H9 (cell line): ENCODE data around the gene ATG9B. TPM values are rescaled to one million over a fixed set of nuclear protein-coding genes. Genes with fewer than 3 reads are reported as not detected.

Source experiments
- DNase-seq: peaks from one replicate; pipeline ENCODE4 v3.0.0-alpha.2; 2017
- H2AFZ ChIP-seq: one replicate; pipeline ENCODE4 v1.6.1; 2013; ENCODE audit warnings: mild to moderate bottlenecking, low read length, control low read depth, moderate library complexity
- H2AK5ac ChIP-seq: 2 replicates; pipeline ENCODE4 v1.6.1; 2013; ENCODE audit warnings: low read length, control low read depth, mixed read lengths; ENCODE audit not compliant: insufficient read length
- H2BK120ac ChIP-seq: one replicate; pipeline ENCODE4 v1.6.1; 2013; ENCODE audit warnings: low read depth, mild to moderate bottlenecking, low read length, control low read depth, inconsistent platforms; ENCODE audit not compliant: poor library complexity, severe bottlenecking
- H2BK12ac ChIP-seq: 2 replicates; pipeline ENCODE4 v1.6.1; 2013; ENCODE audit warnings: low read length, control low read depth, mixed read lengths, low read depth; ENCODE audit not compliant: insufficient read length
- H2BK15ac ChIP-seq: 2 replicates; pipeline ENCODE4 v1.6.1; 2013; ENCODE audit warnings: low read depth, low read length, control low read depth
- H2BK20ac ChIP-seq: one replicate; pipeline ENCODE4 v1.6.1; 2013; ENCODE audit warnings: low read depth, mild to moderate bottlenecking, low read length, control low read depth, inconsistent platforms; ENCODE audit not compliant: poor library complexity, severe bottlenecking
- H2BK5ac ChIP-seq: 2 replicates; pipeline ENCODE4 v1.6.1; 2013; ENCODE audit warnings: low read length, control low read depth, mixed read lengths; ENCODE audit not compliant: insufficient read length
- H3K14ac ChIP-seq: 2 replicates; pipeline ENCODE4 v1.6.1; 2013; ENCODE audit warnings: low read length, control low read depth; ENCODE audit not compliant: insufficient read depth
- H3K18ac ChIP-seq: 2 replicates; pipeline ENCODE4 v1.6.1; 2013; ENCODE audit warnings: low read depth, mild to moderate bottlenecking, mixed read lengths, low read length, control low read depth; ENCODE audit not compliant: insufficient read length
- H3K23ac ChIP-seq: 2 replicates; pipeline ENCODE4 v1.6.1; 2013; ENCODE audit warnings: low read length, control low read depth, mixed read lengths, low read depth; ENCODE audit not compliant: insufficient read length
- H3K23me2 ChIP-seq: 2 replicates; pipeline ENCODE4 v1.6.1; 2013; ENCODE audit warnings: low read depth, mild to moderate bottlenecking, mixed read lengths, low read length, control low read depth; ENCODE audit not compliant: insufficient read length, poor library complexity, severe bottlenecking
- H3K27ac ChIP-seq: 2 replicates; pipeline ENCODE4 v1.5.1; 2013; ENCODE audit warnings: low read length, control low read depth, mixed read lengths, low read depth; ENCODE audit not compliant: insufficient read length
- H3K27me3 ChIP-seq: 2 replicates; pipeline ENCODE4 v1.6.1; 2013; ENCODE audit warnings: low read length, control low read depth, inconsistent platforms; ENCODE audit not compliant: insufficient read depth
- H3K4ac ChIP-seq: 2 replicates; pipeline ENCODE4 v1.6.1; 2013; ENCODE audit warnings: low read depth, mild to moderate bottlenecking, control low read depth, inconsistent platforms, low read length, moderate library complexity
- H3K4me1 ChIP-seq: 2 replicates; pipeline ENCODE4 v1.6.1; 2013; ENCODE audit warnings: low read length, control low read depth, inconsistent platforms; ENCODE audit not compliant: insufficient read depth
- H3K4me2 ChIP-seq: 2 replicates; pipeline ENCODE4 v1.6.1; 2013; ENCODE audit warnings: low read length, control low read depth, mixed read lengths; ENCODE audit not compliant: insufficient read length, insufficient read depth
- H3K56ac ChIP-seq: 2 replicates; pipeline ENCODE4 v1.6.1; 2013; ENCODE audit warnings: low read depth, mild to moderate bottlenecking, mixed read lengths, low read length, control low read depth; ENCODE audit not compliant: insufficient read length
- H3K79me1 ChIP-seq: 2 replicates; pipeline ENCODE4 v1.6.1; 2013; ENCODE audit warnings: low read depth, mild to moderate bottlenecking, moderate library complexity, low read length, control low read depth, inconsistent platforms; ENCODE audit not compliant: insufficient read depth, poor library complexity, severe bottlenecking
- H3K79me2 ChIP-seq: 2 replicates; pipeline ENCODE4 v1.6.1; 2013; ENCODE audit warnings: low read length, control low read depth, inconsistent platforms; ENCODE audit not compliant: insufficient read depth
- H3K9ac ChIP-seq: 2 replicates; pipeline ENCODE4 v1.6.1; 2013; ENCODE audit warnings: low read length, control low read depth, mixed read lengths; ENCODE audit not compliant: insufficient read length; ENCODE audit errors: extremely low read depth
- H3K9me3 ChIP-seq: one replicate; pipeline ENCODE4 v1.6.1; 2013; ENCODE audit warnings: low read depth, low read length, inconsistent platforms; ENCODE audit not compliant: control insufficient read depth
- H3T11ph ChIP-seq: one replicate; pipeline ENCODE4 v1.6.1; 2013; ENCODE audit warnings: mild to moderate bottlenecking, low read length, control low read depth, inconsistent platforms
- H4K20me1 ChIP-seq: one replicate; pipeline ENCODE4 v1.6.1; 2013; ENCODE audit not compliant: control insufficient read depth, insufficient read length, insufficient read depth
- H4K5ac ChIP-seq: 2 replicates; pipeline ENCODE4 v1.6.1; 2013; ENCODE audit warnings: low read depth, mild to moderate bottlenecking, mixed read lengths, low read length, control low read depth; ENCODE audit not compliant: insufficient read length
- H4K8ac ChIP-seq: replicated peaks from 2 replicates; pipeline ENCODE4 v1.6.1; 2013; ENCODE audit warnings: low read length, control low read depth, mixed read lengths, low read depth; ENCODE audit not compliant: insufficient read length
- H4K91ac ChIP-seq: 2 replicates; pipeline ENCODE4 v1.6.1; 2013; ENCODE audit warnings: low read depth, mild to moderate bottlenecking, moderate library complexity, mixed read lengths, low read length, control low read depth; ENCODE audit not compliant: insufficient read length
- H3K27ac Mint-ChIP-seq, 3 experiments: 2 replicates in 2 of 3; 3 replicates in 1 of 3; pipeline ENCODE4 v1.8.0; 2020 to 2021; ENCODE audit warnings: mixed read lengths in 3 of 3, mild to moderate bottlenecking in 1 of 3, moderate library complexity in 1 of 3
- H3K27me3 Mint-ChIP-seq: 2 replicates; pipeline ENCODE4 v1.8.0; 2021; ENCODE audit warnings: low read depth, mild to moderate bottlenecking, moderate library complexity, mixed read lengths
- H3K36me3 Mint-ChIP-seq, 3 experiments: 2 replicates in 2 of 3; 3 replicates in 1 of 3; pipeline ENCODE4 v1.8.0; 2020 to 2021; ENCODE audit warnings: low read depth in 3 of 3, mixed read lengths in 3 of 3; ENCODE audit not compliant: insufficient read depth in 1 of 3
- H3K4me1 Mint-ChIP-seq, 2 experiments: 2 replicates each; pipeline ENCODE4 v1.8.0; 2020; ENCODE audit warnings: mixed read lengths in 2 of 2
- H3K4me3 Mint-ChIP-seq, 2 experiments: 2 replicates in 1 of 2; 3 replicates in 1 of 2; pipeline ENCODE4 v1.8.0; 2020 to 2021; ENCODE audit warnings: mild to moderate bottlenecking in 2 of 2, mixed read lengths in 2 of 2, moderate library complexity in 1 of 2
- H3K9me3 Mint-ChIP-seq, 2 experiments: 2 replicates in 1 of 2; 3 replicates in 1 of 2; pipeline ENCODE4 v1.8.0; 2020; ENCODE audit warnings: mild to moderate bottlenecking in 2 of 2, mixed read lengths in 2 of 2, moderate library complexity in 1 of 2
- CTCF ChIP-seq: fragments of 200-600 bp; sonication (generic); conservative IDR thresholded peaks from 3 replicates; pipeline ENCODE4 v1.8.0; 2021; ENCODE audit warnings: antibody characterized with exemption, mild to moderate bottlenecking
- WGBS: extraction: QIAGEN DNeasy Blood & Tissue Kit; methylation state at CpG from one replicate; pipeline ENCODE4 v1.1.7; 2013; ENCODE audit warnings: missing lambda C conversion rate, low lambda C conversion rate, mixed read lengths; ENCODE audit not compliant: insufficient read length; ENCODE audit errors: extremely low coverage; 5-methylcytosine and 5-hydroxymethylcytosine counted together
- total RNA-seq: library from RNA; stranded (reverse); gene quantifications from 2 replicates; pipeline ENCODE4 v1.2.1, GENCODE V29; 2021

Gene ATG9B
- total RNA-seq, 1 experiment from 2014 or later: 1.5 TPM

- no peak overlapping the region for H2AK5ac ChIP-seq
- H4K20me1 ChIP-seq: no peaks in the 10 kb centered on the region
- Mint-ChIP-seq H3K27ac (no peak overlapping the region), H3K27me3 (peaks cover 58% of the 10 kb centered on the region), H3K9me3 (no peaks in the 10 kb centered on the region; a peak in 1 of 5 replicates), H3K4me1 (peaks cover 17 to 24% of the 10 kb centered on the region in 2 experiments), H3K36me3 (peaks cover 0 to 11% (median 0%) of the 10 kb centered on the region in 3 experiments; a peak in 3 of 7 replicates), H3K4me3 (no peak overlapping the region)
- H3K9me3 ChIP-seq: no peaks in the 10 kb centered on the region
- no peak overlapping the region for H3T11ph ChIP-seq
- no peak overlapping the region for H4K91ac ChIP-seq
- H4K8ac ChIP-seq: no peak overlapping the region
- H4K5ac ChIP-seq: no peak overlapping the region
- H2BK120ac ChIP-seq: no peak overlapping the region
- H2BK5ac ChIP-seq: no peak overlapping the region
- no peak overlapping the region for H3K4me2 ChIP-seq
- no peak overlapping the region for H3K9ac ChIP-seq
- no peak for DNase-seq
- H2AFZ ChIP-seq: no peak overlapping the region
- H3K79me1 ChIP-seq: no peaks in the 10 kb centered on the region
- H3K79me2 ChIP-seq: no peaks in the 10 kb centered on the region
- H2BK20ac ChIP-seq: no peak overlapping the region
- no peak for TF ChIP-seq CTCF
- H3K18ac ChIP-seq: no peak overlapping the region
- H3K27ac ChIP-seq: no peak overlapping the region
- no peak overlapping the region for H3K4ac ChIP-seq
- peaks cover under 1% of the 10 kb centered on the region; the same call in 1 of the 2 replicates for H3K4me1 ChIP-seq
- H3K14ac ChIP-seq: no peak overlapping the region
- H3K23ac ChIP-seq: no peak overlapping the region
- peaks cover 16% of the 10 kb centered on the region for H3K23me2 ChIP-seq
- peaks cover 6% of the 10 kb centered on the region; the same call in 1 of the 2 replicates for H3K27me3 ChIP-seq
- H2BK12ac ChIP-seq: no peak overlapping the region
- WGBS: no CpG with 5 or more reads among the region's 8 CpGs
- H2BK15ac ChIP-seq: no peak overlapping the region
- H3K56ac ChIP-seq: no peak overlapping the region
Measured at GRCh38 chr7:151053751-151054150, 29.5 kb upstream of the ATG9B start.
